DND-41 (cell line): Measurements from ENCODE around the gene ZNHIT1.

Experiments
- ATAC-seq: fragments of 200-7000 bp; cut with Tn5 transposase; 3 replicates; pipeline ENCODE4 v1.9.1; 2021; ENCODE audit warnings: low read depth; ENCODE audit not compliant: insufficient read depth
- DNase-seq: peaks from one replicate; pipeline ENCODE4 v3.0.0-alpha.2; 2020
- H2AFZ ChIP-seq: 2 replicates; pipeline ENCODE4 v1.6.0; 2012; ENCODE audit warnings: low read depth, low read length
- H3K27ac ChIP-seq: 2 replicates; pipeline ENCODE4 v1.5.1; 2012; ENCODE audit warnings: low read length, inconsistent platforms
- H3K27me3 ChIP-seq: fragments of 200-600 bp; sonication (generic); 2 replicates; pipeline ENCODE4 v1.6.0; 2012; ENCODE audit warnings: low read length, mild to moderate bottlenecking, inconsistent platforms; ENCODE audit not compliant: insufficient read depth, poor library complexity
- H3K36me3 ChIP-seq: 2 replicates; pipeline ENCODE4 v1.5.1; 2012; ENCODE audit warnings: low read length, inconsistent platforms; ENCODE audit not compliant: insufficient read depth
- H3K4me1 ChIP-seq: 2 replicates; pipeline ENCODE4 v1.5.1; 2012; ENCODE audit warnings: mild to moderate bottlenecking, low read length; ENCODE audit not compliant: insufficient read depth
- H3K4me2 ChIP-seq: 2 replicates; pipeline ENCODE4 v1.6.0; 2012; ENCODE audit warnings: mild to moderate bottlenecking, moderate library complexity, low read length, inconsistent platforms; ENCODE audit not compliant: insufficient read depth
- H3K4me3 ChIP-seq, 2 experiments: fragments of 200-600 bp in 1 of 2; shearing (Covaris generic) in 1 of 2; 2 replicates each; pipeline ENCODE4 v1.5.1; 2012 to 2016; ENCODE audit warnings: inconsistent platforms in 2 of 2, low read length in 2 of 2, mild to moderate bottlenecking in 2 of 2, low read depth in 1 of 2, moderate library complexity in 1 of 2
- H3K79me2 ChIP-seq: 2 replicates; pipeline ENCODE4 v1.6.0; 2012; ENCODE audit warnings: low read length, inconsistent platforms; ENCODE audit not compliant: insufficient read depth
- H3K9ac ChIP-seq: 2 replicates; pipeline ENCODE4 v1.6.0; 2012; ENCODE audit warnings: low read depth, mild to moderate bottlenecking, inconsistent platforms, low read length, moderate library complexity
- H3K9me3 ChIP-seq: 2 replicates; pipeline ENCODE4 v1.5.1; 2012; ENCODE audit warnings: low read length, moderate library complexity, mild to moderate bottlenecking, inconsistent platforms; ENCODE audit not compliant: insufficient read depth, severe bottlenecking
- H4K20me1 ChIP-seq: 2 replicates; pipeline ENCODE4 v1.6.0; 2012; ENCODE audit warnings: low read length; ENCODE audit not compliant: insufficient read depth
- CTCF ChIP-seq: IDR thresholded peaks from 2 replicates; pipeline ENCODE4 v1.5.1; 2012; ENCODE audit warnings: borderline replicate concordance, low read length, moderate library complexity, mild to moderate bottlenecking; ENCODE audit not compliant: poor library complexity, severe bottlenecking; ENCODE audit errors: extremely low read depth
- EZH2 ChIP-seq: IDR thresholded peaks from 3 replicates; pipeline ENCODE4 v1.6.1; 2012; ENCODE audit warnings: borderline replicate concordance, low read depth, mild to moderate bottlenecking, moderate library complexity, low read length, inconsistent platforms; ENCODE audit not compliant: severe bottlenecking

Gene ZNHIT1

GRCh38 chr7:101273206-101273605 lies 55.2 kb downstream of the ZNHIT1 start:
- no peak for TF ChIP-seq EZH2
- no peak for TF ChIP-seq CTCF
- Histone ChIP-seq H4K20me1 (no peaks in the 10 kb centered on the region), H3K4me1 (no peaks in the 10 kb centered on the region), H3K4me3 (no peak overlapping the region), H2AFZ (no peak overlapping the region), H3K27me3 (no peaks in the 10 kb centered on the region), H3K27ac (no peak overlapping the region), H3K79me2 (no peaks in the 10 kb centered on the region), H3K36me3 (no peaks in the 10 kb centered on the region), H3K4me2 (no peak overlapping the region), H3K9ac (no peak overlapping the region), H3K9me3 (no peaks in the 10 kb centered on the region)
- ATAC-seq, result no peak
- no peak for DNase-seq
